H9 (cell line): ENCODE data around the gene AKNAD1. TPM values are rescaled to one million over a fixed set of nuclear protein-coding genes. Genes with fewer than 3 reads are reported as not detected.
A peak's percentile ranks its signal among the peaks of the same experiment; 100 is the strongest.

Experiments used
- DNase-seq: peaks from one replicate; pipeline ENCODE4 v3.0.0-alpha.2; 2017
- H2AFZ ChIP-seq: one replicate; pipeline ENCODE4 v1.6.1; 2013; ENCODE audit warnings: mild to moderate bottlenecking, low read length, control low read depth, moderate library complexity
- H2AK5ac ChIP-seq: 2 replicates; pipeline ENCODE4 v1.6.1; 2013; ENCODE audit warnings: low read length, control low read depth, mixed read lengths; ENCODE audit not compliant: insufficient read length
- H2BK120ac ChIP-seq: one replicate; pipeline ENCODE4 v1.6.1; 2013; ENCODE audit warnings: low read depth, mild to moderate bottlenecking, low read length, control low read depth, inconsistent platforms; ENCODE audit not compliant: poor library complexity, severe bottlenecking
- H2BK12ac ChIP-seq: 2 replicates; pipeline ENCODE4 v1.6.1; 2013; ENCODE audit warnings: low read length, control low read depth, mixed read lengths, low read depth; ENCODE audit not compliant: insufficient read length
- H2BK15ac ChIP-seq: 2 replicates; pipeline ENCODE4 v1.6.1; 2013; ENCODE audit warnings: low read depth, low read length, control low read depth
- H2BK20ac ChIP-seq: one replicate; pipeline ENCODE4 v1.6.1; 2013; ENCODE audit warnings: low read depth, mild to moderate bottlenecking, low read length, control low read depth, inconsistent platforms; ENCODE audit not compliant: poor library complexity, severe bottlenecking
- H2BK5ac ChIP-seq: 2 replicates; pipeline ENCODE4 v1.6.1; 2013; ENCODE audit warnings: low read length, control low read depth, mixed read lengths; ENCODE audit not compliant: insufficient read length
- H3K14ac ChIP-seq: 2 replicates; pipeline ENCODE4 v1.6.1; 2013; ENCODE audit warnings: low read length, control low read depth; ENCODE audit not compliant: insufficient read depth
- H3K18ac ChIP-seq: 2 replicates; pipeline ENCODE4 v1.6.1; 2013; ENCODE audit warnings: low read depth, mild to moderate bottlenecking, mixed read lengths, low read length, control low read depth; ENCODE audit not compliant: insufficient read length
- H3K23ac ChIP-seq: 2 replicates; pipeline ENCODE4 v1.6.1; 2013; ENCODE audit warnings: low read length, control low read depth, mixed read lengths, low read depth; ENCODE audit not compliant: insufficient read length
- H3K23me2 ChIP-seq: 2 replicates; pipeline ENCODE4 v1.6.1; 2013; ENCODE audit warnings: low read depth, mild to moderate bottlenecking, mixed read lengths, low read length, control low read depth; ENCODE audit not compliant: insufficient read length, poor library complexity, severe bottlenecking
- H3K27ac ChIP-seq: 2 replicates; pipeline ENCODE4 v1.5.1; 2013; ENCODE audit warnings: low read length, control low read depth, mixed read lengths, low read depth; ENCODE audit not compliant: insufficient read length
- H3K27me3 ChIP-seq: 2 replicates; pipeline ENCODE4 v1.6.1; 2013; ENCODE audit warnings: low read length, control low read depth, inconsistent platforms; ENCODE audit not compliant: insufficient read depth
- H3K4ac ChIP-seq: 2 replicates; pipeline ENCODE4 v1.6.1; 2013; ENCODE audit warnings: low read depth, mild to moderate bottlenecking, control low read depth, inconsistent platforms, low read length, moderate library complexity
- H3K4me1 ChIP-seq: 2 replicates; pipeline ENCODE4 v1.6.1; 2013; ENCODE audit warnings: low read length, control low read depth, inconsistent platforms; ENCODE audit not compliant: insufficient read depth
- H3K4me2 ChIP-seq: 2 replicates; pipeline ENCODE4 v1.6.1; 2013; ENCODE audit warnings: low read length, control low read depth, mixed read lengths; ENCODE audit not compliant: insufficient read length, insufficient read depth
- H3K56ac ChIP-seq: 2 replicates; pipeline ENCODE4 v1.6.1; 2013; ENCODE audit warnings: low read depth, mild to moderate bottlenecking, mixed read lengths, low read length, control low read depth; ENCODE audit not compliant: insufficient read length
- H3K79me1 ChIP-seq: 2 replicates; pipeline ENCODE4 v1.6.1; 2013; ENCODE audit warnings: low read depth, mild to moderate bottlenecking, moderate library complexity, low read length, control low read depth, inconsistent platforms; ENCODE audit not compliant: insufficient read depth, poor library complexity, severe bottlenecking
- H3K79me2 ChIP-seq: 2 replicates; pipeline ENCODE4 v1.6.1; 2013; ENCODE audit warnings: low read length, control low read depth, inconsistent platforms; ENCODE audit not compliant: insufficient read depth
- H3K9ac ChIP-seq: 2 replicates; pipeline ENCODE4 v1.6.1; 2013; ENCODE audit warnings: low read length, control low read depth, mixed read lengths; ENCODE audit not compliant: insufficient read length; ENCODE audit errors: extremely low read depth
- H3K9me3 ChIP-seq: one replicate; pipeline ENCODE4 v1.6.1; 2013; ENCODE audit warnings: low read depth, low read length, inconsistent platforms; ENCODE audit not compliant: control insufficient read depth
- H3T11ph ChIP-seq: one replicate; pipeline ENCODE4 v1.6.1; 2013; ENCODE audit warnings: mild to moderate bottlenecking, low read length, control low read depth, inconsistent platforms
- H4K20me1 ChIP-seq: one replicate; pipeline ENCODE4 v1.6.1; 2013; ENCODE audit not compliant: control insufficient read depth, insufficient read length, insufficient read depth
- H4K5ac ChIP-seq: 2 replicates; pipeline ENCODE4 v1.6.1; 2013; ENCODE audit warnings: low read depth, mild to moderate bottlenecking, mixed read lengths, low read length, control low read depth; ENCODE audit not compliant: insufficient read length
- H4K8ac ChIP-seq: replicated peaks from 2 replicates; pipeline ENCODE4 v1.6.1; 2013; ENCODE audit warnings: low read length, control low read depth, mixed read lengths, low read depth; ENCODE audit not compliant: insufficient read length
- H4K91ac ChIP-seq: 2 replicates; pipeline ENCODE4 v1.6.1; 2013; ENCODE audit warnings: low read depth, mild to moderate bottlenecking, moderate library complexity, mixed read lengths, low read length, control low read depth; ENCODE audit not compliant: insufficient read length
- H3K27ac Mint-ChIP-seq, 3 experiments: 2 replicates in 2 of 3; 3 replicates in 1 of 3; pipeline ENCODE4 v1.8.0; 2020 to 2021; ENCODE audit warnings: mixed read lengths in 3 of 3, mild to moderate bottlenecking in 1 of 3, moderate library complexity in 1 of 3
- H3K27me3 Mint-ChIP-seq: 2 replicates; pipeline ENCODE4 v1.8.0; 2021; ENCODE audit warnings: low read depth, mild to moderate bottlenecking, moderate library complexity, mixed read lengths
- H3K36me3 Mint-ChIP-seq, 3 experiments: 2 replicates in 2 of 3; 3 replicates in 1 of 3; pipeline ENCODE4 v1.8.0; 2020 to 2021; ENCODE audit warnings: low read depth in 3 of 3, mixed read lengths in 3 of 3; ENCODE audit not compliant: insufficient read depth in 1 of 3
- H3K4me1 Mint-ChIP-seq, 2 experiments: 2 replicates each; pipeline ENCODE4 v1.8.0; 2020; ENCODE audit warnings: mixed read lengths in 2 of 2
- H3K4me3 Mint-ChIP-seq, 2 experiments: 2 replicates in 1 of 2; 3 replicates in 1 of 2; pipeline ENCODE4 v1.8.0; 2020 to 2021; ENCODE audit warnings: mild to moderate bottlenecking in 2 of 2, mixed read lengths in 2 of 2, moderate library complexity in 1 of 2
- H3K9me3 Mint-ChIP-seq, 2 experiments: 2 replicates in 1 of 2; 3 replicates in 1 of 2; pipeline ENCODE4 v1.8.0; 2020; ENCODE audit warnings: mild to moderate bottlenecking in 2 of 2, mixed read lengths in 2 of 2, moderate library complexity in 1 of 2
- CTCF ChIP-seq: fragments of 200-600 bp; sonication (generic); conservative IDR thresholded peaks from 3 replicates; pipeline ENCODE4 v1.8.0; 2021; ENCODE audit warnings: antibody characterized with exemption, mild to moderate bottlenecking
- WGBS: extraction: QIAGEN DNeasy Blood & Tissue Kit; methylation state at CpG from one replicate; pipeline ENCODE4 v1.1.7; 2013; ENCODE audit warnings: missing lambda C conversion rate, low lambda C conversion rate, mixed read lengths; ENCODE audit not compliant: insufficient read length; ENCODE audit errors: extremely low coverage; 5-methylcytosine and 5-hydroxymethylcytosine counted together
- total RNA-seq: library from RNA; stranded (reverse); gene quantifications from 2 replicates; pipeline ENCODE4 v1.2.1, GENCODE V29; 2021

Gene AKNAD1
- total RNA-seq, 1 experiment from 2014 or later, result not detected

GRCh38 chr1:108897865-108898720 is 41.2 kb upstream of the AKNAD1 start:
- H2AFZ ChIP-seq, result no peak overlapping the region
- H3K27ac Mint-ChIP-seq, result no peak overlapping the region
- no CpG with 5 or more reads among the region's 8 CpGs for WGBS

More at GRCh38 chr1:108897865-108898720, 41.2 kb upstream of the AKNAD1 start:
- Histone ChIP-seq H3K79me2 (no peaks in the 10 kb centered on the region), H2BK15ac (no peak overlapping the region), H3K23me2 (no peaks in the 10 kb centered on the region), H2BK12ac (no peak overlapping the region), H4K91ac (no peak overlapping the region), H4K5ac (no peak overlapping the region), H3K23ac (no peak overlapping the region), H3K27ac (no peak overlapping the region), H3K4ac (no peak overlapping the region), H3K9me3 (no peaks in the 10 kb centered on the region), H3K79me1 (no peaks in the 10 kb centered on the region), H3K56ac (no peak overlapping the region), H3K9ac (no peak overlapping the region), H2BK20ac (no peak overlapping the region), H3K4me1 (no peaks in the 10 kb centered on the region), H4K8ac (no peak overlapping the region), H3K27me3 (no peaks in the 10 kb centered on the region), H3T11ph (no peak overlapping the region), H2AK5ac (no peak overlapping the region), H3K14ac (no peak overlapping the region), H4K20me1 (no peaks in the 10 kb centered on the region), H3K18ac (no peak overlapping the region), H2BK5ac (no peak overlapping the region), H2BK120ac (no peak overlapping the region), H3K4me2 (no peak overlapping the region)
- Mint-ChIP-seq H3K36me3 (no peaks in the 10 kb centered on the region; a peak in 2 of 7 replicates), H3K4me1 (peaks cover 5 to 6% of the 10 kb centered on the region in 2 experiments; a peak in 3 of 4 replicates), H3K27me3 (no peaks in the 10 kb centered on the region), H3K4me3 (no peak overlapping the region), H3K9me3 (no peaks in the 10 kb centered on the region)
- peak; percentile 85 for TF ChIP-seq CTCF
- no peak for DNase-seq
